Keratinocyte (primary cell): ENCODE measurements around the gene TPRX1.

Experiments used
- CTCF ChIP-seq, 3 experiments: IDR thresholded peaks in 1 of 3; conservative IDR thresholded peaks in 1 of 3; optimal IDR thresholded peaks in 1 of 3; 2 replicates in 2 of 3; 3 replicates in 1 of 3; pipeline versions ENCODE3 to v1.5.1; 2011; ENCODE audit warnings: low read length in 3 of 3, mild to moderate bottlenecking in 3 of 3, moderate library complexity in 2 of 3, control low read depth in 1 of 3, inconsistent platforms in 1 of 3; ENCODE audit not compliant: insufficient read depth in 2 of 3; ENCODE audit errors: extremely low read depth in 1 of 3
- EZH2 ChIP-seq: IDR thresholded peaks from one replicate; pipeline ENCODE4 v1.6.1; 2012; ENCODE audit warnings: inconsistent platforms, mild to moderate bottlenecking, low read length, moderate library complexity

- TF ChIP-seq CTCF (optimal IDR thresholded peaks at IDR 0.05 in 1 of 3, IDR thresholded peaks at IDR 0.05 in 1 of 3, conservative IDR thresholded peaks at IDR 0.05 in 1 of 3; ENCODE audit: extremely low read depth in 1 of 3, insufficient read depth in 2 of 3, low read length in 3 of 3) = no peak
- no peak for TF ChIP-seq EZH2
Observed at GRCh38 chr19:47796785-47797184, 7.6 kb downstream of the TPRX1 start.
